Prostate gland (tissue), 2 donors: ENCODE measurements around the gene PRKG1.

Experiments
- POLR2A ChIP-seq: fragments of 450-650 bp; IDR thresholded peaks from one replicate; pipeline ENCODE4 v1.6.1; 2016; ENCODE audit warnings: antibody characterized with exemption, mild to moderate bottlenecking
- POLR2AphosphoS5 ChIP-seq: sonication (generic); formaldehyde crosslinking; IDR thresholded peaks from one replicate; pipeline ENCODE4 v1.6.1; 2017; ENCODE audit warnings: antibody characterized with exemption
- TF ChIP-seq, protein P1 (sequence below), 4 experiments: fragments of 200-600 bp in 2 of 4; fragments of 450-650 bp in 2 of 4; sonication (generic) in 2 of 4; IDR thresholded peaks; 1 replicate in 3 of 4; 2 replicates in 1 of 4; pipeline ENCODE4 v1.5.1; 2016 to 2019; ENCODE audit warnings: antibody characterized with exemption in 4 of 4, mild to moderate bottlenecking in 2 of 4, moderate library complexity in 2 of 4

DNA sequence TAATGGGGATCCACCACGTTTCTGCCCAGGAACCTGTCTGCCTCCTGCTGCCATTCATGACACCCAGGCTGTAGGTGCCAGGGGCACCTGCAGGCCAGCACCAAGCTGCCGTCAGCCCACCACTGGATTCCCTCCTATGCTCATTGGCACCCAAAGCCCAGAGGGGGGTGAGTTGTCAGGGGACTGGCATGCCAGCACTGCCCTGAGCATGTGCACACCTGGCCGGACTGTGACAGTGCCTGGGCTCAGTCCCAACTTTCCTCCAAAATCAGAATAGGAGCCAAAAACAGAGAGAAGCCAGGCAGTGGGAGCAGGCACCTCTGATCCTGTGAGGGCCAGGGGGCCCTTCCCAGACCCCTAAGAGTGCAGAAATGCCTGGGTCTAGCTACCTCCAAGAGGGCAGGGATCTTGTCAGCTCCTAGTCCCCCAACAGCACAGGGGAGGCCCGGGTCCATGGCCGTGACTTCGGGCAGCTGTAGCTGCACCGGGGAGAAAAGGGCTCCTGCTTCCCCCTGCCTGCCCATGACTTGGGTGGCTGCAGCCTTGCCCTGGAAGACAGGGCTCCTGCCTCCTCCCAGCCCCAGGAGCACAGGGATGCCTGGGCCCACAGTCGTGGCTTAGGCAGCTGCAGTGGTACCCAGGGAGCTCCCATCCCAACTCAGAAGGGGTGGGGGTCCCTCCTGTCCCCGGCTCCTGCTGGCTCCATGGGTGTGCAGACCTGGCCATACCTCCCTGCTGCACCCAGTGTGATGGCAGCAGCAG lies 990.0 kb downstream of the PRKG1 start:
- TF ChIP-seq, protein P1, sequence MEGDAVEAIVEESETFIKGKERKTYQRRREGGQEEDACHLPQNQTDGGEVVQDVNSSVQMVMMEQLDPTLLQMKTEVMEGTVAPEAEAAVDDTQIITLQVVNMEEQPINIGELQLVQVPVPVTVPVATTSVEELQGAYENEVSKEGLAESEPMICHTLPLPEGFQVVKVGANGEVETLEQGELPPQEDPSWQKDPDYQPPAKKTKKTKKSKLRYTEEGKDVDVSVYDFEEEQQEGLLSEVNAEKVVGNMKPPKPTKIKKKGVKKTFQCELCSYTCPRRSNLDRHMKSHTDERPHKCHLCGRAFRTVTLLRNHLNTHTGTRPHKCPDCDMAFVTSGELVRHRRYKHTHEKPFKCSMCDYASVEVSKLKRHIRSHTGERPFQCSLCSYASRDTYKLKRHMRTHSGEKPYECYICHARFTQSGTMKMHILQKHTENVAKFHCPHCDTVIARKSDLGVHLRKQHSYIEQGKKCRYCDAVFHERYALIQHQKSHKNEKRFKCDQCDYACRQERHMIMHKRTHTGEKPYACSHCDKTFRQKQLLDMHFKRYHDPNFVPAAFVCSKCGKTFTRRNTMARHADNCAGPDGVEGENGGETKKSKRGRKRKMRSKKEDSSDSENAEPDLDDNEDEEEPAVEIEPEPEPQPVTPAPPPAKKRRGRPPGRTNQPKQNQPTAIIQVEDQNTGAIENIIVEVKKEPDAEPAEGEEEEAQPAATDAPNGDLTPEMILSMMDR (IDR thresholded peaks at IDR 0.05): no peak
- no peak for TF ChIP-seq POLR2A
- no peak for TF ChIP-seq POLR2AphosphoS5
